ENCODE measurements around the gene BCL2L12. TPM values are rescaled to one million over a fixed set of nuclear protein-coding genes. Genes with fewer than 3 reads are reported as not detected.

Gene BCL2L12
- total and polyA plus RNA-seq, 7 experiments from 2014 or later, result 11.3 to 57.2 (median 14.8) TPM

- no peak for ATAC-seq
- H3K4me3 Mint-ChIP-seq, result peak overlapping the region in 1 of 10 donors; percentile 25
- peaks cover 0 to 14% (median 6%) of the 10 kb centered on the region in 5 donors for H3K36me3 Mint-ChIP-seq
- no peak for DNase-seq
- Histone ChIP-seq H3K36me3 (ENCODE audit: control insufficient read depth in 2 of 3, insufficient read depth in 3 of 3, low read length in 3 of 3) (peaks cover 0 to 49% (median 0%) of the 10 kb centered on the region in 3 experiments), H3K27ac (ENCODE audit: low read depth, low read length) (no peak overlapping the region), H3K4me1 (ENCODE audit: control insufficient read depth in 2 of 2, insufficient read depth in 2 of 2, low read length in 2 of 2) (peaks cover 4 to 12% of the 10 kb centered on the region in 2 donors), H3K27me3 (ENCODE audit: control insufficient read depth in 2 of 2, insufficient read depth in 2 of 2, low read length in 2 of 2) (no peaks in the 10 kb centered on the region), H3K4me3 (ENCODE audit: low read length) (no peak overlapping the region), H3K9me3 (ENCODE audit: control insufficient read depth in 2 of 3, low read length in 3 of 3) (no peaks in the 10 kb centered on the region)
- POLR2A ChIA-PET, result interaction anchor here (1.0 kb wide), 1 partner anchor 24 kb away, joined by 3 read pairs; no protein-coding TSS in a partner anchor
- peaks cover 20 to 38% (median 25%) of the 10 kb centered on the region in 7 donors for H3K4me1 Mint-ChIP-seq
- intact Hi-C loops (cut with micrococcal nuclease), result no loop called here
- H3K9me3 Mint-ChIP-seq, result peaks cover 0 to 3% (median 0%) of the 10 kb centered on the region in 11 donors
- peak overlapping the region in 2 of 9 donors; percentile 20 to 53 for H3K27ac Mint-ChIP-seq
- CTCF ChIA-PET, result interaction anchor here (0.6 to 0.7 kb wide), 2 partner anchors 117 to 181 kb away, joined by 3 read pairs; no protein-coding TSS in a partner anchor
- peaks cover 0 to 15% (median 9%) of the 10 kb centered on the region in 5 donors for H3K27me3 Mint-ChIP-seq
These were observed 22.0 kb downstream of the BCL2L12 start for GRCh38 chr19:49687566-49688316.

DNA sequence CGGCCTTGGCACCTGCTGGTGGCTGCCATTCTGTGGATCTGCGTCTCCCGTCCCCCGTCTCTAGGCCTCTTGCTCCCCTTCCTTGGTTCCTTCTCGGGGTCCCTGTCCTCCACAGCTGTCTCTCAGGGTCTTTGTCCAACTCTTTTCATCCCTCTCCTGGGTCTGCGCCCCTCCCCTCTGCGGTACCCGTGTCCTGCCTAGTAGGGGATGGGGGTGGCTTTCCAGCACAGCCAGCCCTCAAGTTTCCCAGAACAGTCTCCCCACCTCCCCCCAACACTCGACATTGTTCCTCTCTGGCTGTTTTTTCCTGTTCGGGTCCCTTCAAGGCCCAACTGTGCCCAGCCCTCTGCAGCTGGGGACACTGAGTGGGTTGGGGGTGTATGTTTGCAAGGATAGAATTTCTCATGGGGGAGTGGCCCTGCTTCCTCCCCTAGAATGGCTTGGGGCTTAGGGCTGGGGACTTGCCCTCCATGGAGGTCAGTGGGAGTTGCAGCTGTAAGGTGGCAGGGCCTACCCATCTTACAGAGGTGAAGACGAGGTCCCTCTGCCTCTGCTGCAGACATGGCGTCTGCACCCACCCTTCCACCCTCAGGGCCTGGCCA is 22.9 kb downstream of the BCL2L12 start:
- Mint-ChIP-seq H3K36me3 (peaks cover 0 to 14% (median 6%) of the 10 kb centered on the region in 5 donors), H3K27ac (peak overlapping the region in 3 of 9 donors; percentile 12 to 62 (median 38)), H3K9me3 (peaks cover 0 to 3% (median 0%) of the 10 kb centered on the region in 11 donors), H3K4me1 (peaks cover 20 to 38% (median 25%) of the 10 kb centered on the region in 7 donors), H3K27me3 (peaks cover 0 to 15% (median 9%) of the 10 kb centered on the region in 5 donors), H3K4me3 (peak overlapping the region in 1 of 10 donors; percentile 38)
- Histone ChIP-seq H3K27ac (ENCODE audit: low read depth, low read length) (no peak overlapping the region), H3K4me1 (ENCODE audit: control insufficient read depth in 2 of 2, insufficient read depth in 2 of 2, low read length in 2 of 2) (peaks cover 4 to 12% of the 10 kb centered on the region in 2 donors), H3K27me3 (ENCODE audit: control insufficient read depth in 2 of 2, insufficient read depth in 2 of 2, low read length in 2 of 2) (no peaks in the 10 kb centered on the region), H3K36me3 (ENCODE audit: control insufficient read depth in 2 of 3, insufficient read depth in 3 of 3, low read length in 3 of 3) (peaks cover 0 to 43% (median 0%) of the 10 kb centered on the region in 3 experiments), H3K9me3 (ENCODE audit: control insufficient read depth in 2 of 3, low read length in 3 of 3) (no peaks in the 10 kb centered on the region), H3K4me3 (ENCODE audit: low read length) (no peak overlapping the region)
- POLR2A ChIA-PET, result interaction anchor here (0.5 to 1.1 kb wide), 5 partner anchors 8 to 721 kb away, joined by 3 read pairs; no protein-coding TSS in a partner anchor
- no peak for DNase-seq
- intact Hi-C loops (cut with micrococcal nuclease), result no loop called here
- ATAC-seq, result no peak
- CTCF ChIA-PET, result interaction anchor here (1.0 kb wide), 1 partner anchor 118 kb away, joined by 3 read pairs; no protein-coding TSS in a partner anchor

GRCh38 chr19:49689133-49690078 is 23.7 kb downstream of the BCL2L12 start, which contains the start of gene ADM5:
Gene ADM5, plus strand, starts transcription at chr19:49689594. Its CDS starts 244 bp downstream, at chr19:49689838.
- peaks cover 19 to 38% (median 25%) of the 10 kb centered on the region in 7 donors for H3K4me1 Mint-ChIP-seq
- H3K27me3 Mint-ChIP-seq, result peaks cover 5 to 15% (median 9%) of the 10 kb centered on the region in 5 donors
- CTCF ChIA-PET, result interaction anchor here (1.0 kb wide), 1 partner anchor 118 kb away, joined by 3 read pairs; no protein-coding TSS in a partner anchor
- POLR2A ChIA-PET, result interaction anchor here (0.5 to 1.2 kb wide), 8 partner anchors 8 to 900 kb away, joined by 3 to 4 read pairs (median 3); partner anchors contain the start of gene RRAS
- H3K4me3 Mint-ChIP-seq, result peak within 1 kb of the TSS; percentile 82 to 98 (median 86)
- DNase-seq (peak in 6 of 9 donors; percentile 27 to 48 (median 39)), ATAC-seq (peak; percentile 62)
- Histone ChIP-seq H3K27ac (ENCODE audit: low read depth, low read length) (peak within 1 kb of the TSS; percentile 44), H3K36me3 (ENCODE audit: control insufficient read depth in 2 of 3, insufficient read depth in 3 of 3, low read length in 3 of 3) (peaks cover 0 to 35% (median 0%) of the 10 kb centered on the region in 3 experiments), H3K27me3 (ENCODE audit: control insufficient read depth in 2 of 2, insufficient read depth in 2 of 2, low read length in 2 of 2) (no peaks in the 10 kb centered on the region), H3K9me3 (ENCODE audit: control insufficient read depth in 2 of 3, low read length in 3 of 3) (no peaks in the 10 kb centered on the region), H3K4me1 (ENCODE audit: control insufficient read depth in 2 of 2, insufficient read depth in 2 of 2, low read length in 2 of 2) (peaks cover 4 to 12% of the 10 kb centered on the region in 2 donors), H3K4me3 (ENCODE audit: low read length) (peak within 1 kb of the TSS; percentile 45)
- H3K9me3 Mint-ChIP-seq, result peaks cover 0 to 3% (median 0%) of the 10 kb centered on the region in 11 donors
- intact Hi-C loops (cut with micrococcal nuclease), result loop anchor here (1.0 to 5.0 kb wide), 4 partner anchors 9 to 78 kb away; partner anchors contain the start of gene AP2A1 (in 2 of the 2)
- peaks cover 0 to 9% (median 6%) of the 10 kb centered on the region in 5 donors for H3K36me3 Mint-ChIP-seq
- H3K27ac Mint-ChIP-seq, result peak within 1 kb of the TSS in 8 of 9 donors; percentile 12 to 84 (median 52)

- peaks cover 0 to 3% (median 0%) of the 10 kb centered on the region in 11 donors for H3K9me3 Mint-ChIP-seq
- peak overlapping the region; percentile 82 to 98 (median 86) for H3K4me3 Mint-ChIP-seq
- H3K4me1 ChIP-seq (ENCODE audit: control insufficient read depth in 2 of 2, insufficient read depth in 2 of 2, low read length in 2 of 2), result peaks cover 4 to 12% of the 10 kb centered on the region in 2 donors
- DNase-seq (no peak), ATAC-seq (peak; percentile 33)
- POLR2A ChIA-PET, result interaction anchor here (0.6 to 1.2 kb wide), 4 partner anchors 10 to 900 kb away, joined by 3 to 4 read pairs (median 3); partner anchors contain the start of gene RRAS
- H3K9me3 ChIP-seq (ENCODE audit: control insufficient read depth in 2 of 3, low read length in 3 of 3), result no peaks in the 10 kb centered on the region
- H3K4me3 ChIP-seq (ENCODE audit: low read length), result peak overlapping the region; percentile 45
- peaks cover 0 to 27% (median 0%) of the 10 kb centered on the region in 3 experiments for H3K36me3 ChIP-seq (ENCODE audit: control insufficient read depth in 2 of 3, insufficient read depth in 3 of 3, low read length in 3 of 3)
- H3K27me3 Mint-ChIP-seq, result peaks cover 5 to 15% (median 9%) of the 10 kb centered on the region in 5 donors
- peaks cover 0 to 7% (median 5%) of the 10 kb centered on the region in 5 donors for H3K36me3 Mint-ChIP-seq
- CTCF ChIA-PET, result interaction anchor here (0.6 to 1.3 kb wide), 3 partner anchors 12 to 389 kb away, joined by 4 to 7 read pairs (median 5); no protein-coding TSS in a partner anchor
- peak overlapping the region in 7 of 9 donors; percentile 6 to 84 (median 44) for H3K27ac Mint-ChIP-seq
- no peaks in the 10 kb centered on the region for H3K27me3 ChIP-seq (ENCODE audit: control insufficient read depth in 2 of 2, insufficient read depth in 2 of 2, low read length in 2 of 2)
- peaks cover 19 to 38% (median 25%) of the 10 kb centered on the region in 7 donors for H3K4me1 Mint-ChIP-seq
- peak overlapping the region; percentile 44 for H3K27ac ChIP-seq (ENCODE audit: low read depth, low read length)
- intact Hi-C loops (cut with micrococcal nuclease), result loop anchor here (1.0 to 5.0 kb wide), 4 partner anchors 10 to 77 kb away; partner anchors contain the start of gene AP2A1 (in 2 of the 2)
These were observed 24.4 kb downstream of the BCL2L12 start for GRCh38 chr19:49690079-49690655.

DNA sequence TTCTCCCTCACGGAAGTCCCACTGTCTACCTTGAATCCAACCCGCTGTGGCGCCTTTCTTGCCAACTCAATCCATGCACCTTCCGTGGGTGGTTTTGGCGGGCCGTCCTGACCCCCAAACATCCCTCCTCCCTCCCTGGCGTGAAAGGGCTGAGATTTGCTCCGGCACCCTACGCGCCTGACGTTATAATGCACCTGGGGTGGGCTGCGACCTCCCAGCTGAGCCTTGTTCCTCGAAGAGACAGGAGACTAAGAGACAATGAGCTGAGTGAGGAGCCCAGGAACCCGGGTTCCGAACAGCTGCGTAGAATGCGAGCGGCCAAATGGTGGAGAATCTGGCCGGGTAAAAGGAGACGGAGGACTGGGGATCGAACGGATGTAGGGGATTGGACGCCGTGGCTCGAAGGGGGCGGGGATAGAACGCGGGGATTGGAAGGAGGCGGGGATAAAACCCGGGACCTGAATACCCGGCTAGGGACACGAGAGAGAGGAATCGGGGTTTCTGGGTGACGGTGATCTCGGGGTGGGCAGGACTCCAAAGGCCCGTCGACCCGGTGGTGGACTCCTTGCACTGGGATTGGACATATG is 25.0 kb downstream of the BCL2L12 start, which contains the start of gene CPT1C:
TSS of gene CPT1C (plus strand) at position 461 of the 587 bp plus-strand sequence. CDS start 1,137 bp downstream, outside the sequence.
- ATAC-seq (peak; percentile 71), DNase-seq (peak in 7 of 9 donors; percentile 31 to 65 (median 46))
- no peaks in the 10 kb centered on the region for H3K9me3 ChIP-seq (ENCODE audit: control insufficient read depth in 2 of 3, low read length in 3 of 3)
- Mint-ChIP-seq H3K9me3 (peaks cover 0 to 3% (median 0%) of the 10 kb centered on the region in 11 donors), H3K4me3 (peak within 1 kb of the TSS; percentile 82 to 98 (median 86)), H3K27me3 (peaks cover 5 to 15% (median 9%) of the 10 kb centered on the region in 5 donors), H3K4me1 (peaks cover 19 to 38% (median 25%) of the 10 kb centered on the region in 7 donors), H3K36me3 (peaks cover 0 to 4% (median 0%) of the 10 kb centered on the region in 5 donors), H3K27ac (peak within 1 kb of the TSS; percentile 6 to 84 (median 45))
- H3K4me3 ChIP-seq (ENCODE audit: low read length), result peak within 1 kb of the TSS; percentile 45
- peak within 1 kb of the TSS; percentile 44 for H3K27ac ChIP-seq (ENCODE audit: low read depth, low read length)
- H3K4me1 ChIP-seq (ENCODE audit: control insufficient read depth in 2 of 2, insufficient read depth in 2 of 2, low read length in 2 of 2), result peaks cover 4 to 12% of the 10 kb centered on the region in 2 donors
- intact Hi-C loops (cut with micrococcal nuclease), result loop anchor here (1.0 to 5.0 kb wide), 4 partner anchors 10 to 77 kb away; partner anchors contain the start of gene AP2A1 (in 2 of the 2)
- CTCF ChIA-PET, result interaction anchor here (0.6 to 1.3 kb wide), 3 partner anchors 13 to 390 kb away, joined by 4 to 7 read pairs (median 5); no protein-coding TSS in a partner anchor
- POLR2A ChIA-PET, result interaction anchor here (0.5 to 1.2 kb wide), 3 partner anchors 9 to 240 kb away, joined by 3 to 4 read pairs (median 3); partner anchors contain the start of gene RRAS
- no peaks in the 10 kb centered on the region for H3K27me3 ChIP-seq (ENCODE audit: control insufficient read depth in 2 of 2, insufficient read depth in 2 of 2, low read length in 2 of 2)
- H3K36me3 ChIP-seq (ENCODE audit: control insufficient read depth in 2 of 3, insufficient read depth in 3 of 3, low read length in 3 of 3), result peaks cover 0 to 22% (median 0%) of the 10 kb centered on the region in 3 experiments

All from naive thymus-derived CD4-positive, alpha-beta T cell (primary cell).